Measurements from ENCODE around the gene HBEGF.

Gene HBEGF, protein sequence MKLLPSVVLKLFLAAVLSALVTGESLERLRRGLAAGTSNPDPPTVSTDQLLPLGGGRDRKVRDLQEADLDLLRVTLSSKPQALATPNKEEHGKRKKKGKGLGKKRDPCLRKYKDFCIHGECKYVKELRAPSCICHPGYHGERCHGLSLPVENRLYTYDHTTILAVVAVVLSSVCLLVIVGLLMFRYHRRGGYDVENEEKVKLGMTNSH

GRCh38 chr5:140346348-140347221, at the start of gene HBEGF:
Gene HBEGF (minus strand): TSS chr5:140346603. CDS start chr5:140346328, 275 bp downstream.
- Mint-ChIP-seq H3K36me3 (ENCODE audit: insufficient read depth) (peaks cover 2% of the 10 kb centered on the region), H3K4me3 (peak within 1 kb of the TSS; percentile 67), H3K9me3 (no peaks in the 10 kb centered on the region), H3K27me3 (peaks cover 43% of the 10 kb centered on the region), H3K4me1 (peaks cover 26% of the 10 kb centered on the region), H3K27ac (ENCODE audit: low read depth) (no peak within 1 kb of the TSS)
- DNase-seq (ENCODE audit: low spot score in 2 of 2) (no peak), ATAC-seq (replicated peaks; ENCODE audit: extremely low read depth, poor library complexity, severe bottlenecking) (peak; percentile 59)

- no peaks in the 10 kb centered on the region for H3K36me3 Mint-ChIP-seq (ENCODE audit: insufficient read depth)
- H3K4me3 Mint-ChIP-seq, result no peak overlapping the region
- no peak overlapping the region for H3K27ac Mint-ChIP-seq (ENCODE audit: low read depth)
- H3K9me3 Mint-ChIP-seq, result no peaks in the 10 kb centered on the region
- no peaks in the 10 kb centered on the region for H3K27me3 Mint-ChIP-seq
- no peak for ATAC-seq (replicated peaks; ENCODE audit: extremely low read depth, poor library complexity, severe bottlenecking)
- H3K4me1 Mint-ChIP-seq, result no peaks in the 10 kb centered on the region
- DNase-seq (ENCODE audit: low spot score in 2 of 2), result no peak
Observed at GRCh38 chr5:140393738-140394137, 47.3 kb upstream of the HBEGF start.

GRCh38 chr5:140391732-140392131, 45.3 kb upstream of the HBEGF start:
- Mint-ChIP-seq H3K9me3 (no peaks in the 10 kb centered on the region), H3K36me3 (ENCODE audit: insufficient read depth) (no peaks in the 10 kb centered on the region), H3K4me1 (no peaks in the 10 kb centered on the region), H3K4me3 (no peak overlapping the region), H3K27ac (ENCODE audit: low read depth) (no peak overlapping the region), H3K27me3 (no peaks in the 10 kb centered on the region)
- DNase-seq (ENCODE audit: low spot score in 2 of 2) (no peak), ATAC-seq (replicated peaks; ENCODE audit: extremely low read depth, poor library complexity, severe bottlenecking) (no peak)

GRCh38 chr5:140391312-140391711, 44.9 kb upstream of the HBEGF start:
- H3K27me3 Mint-ChIP-seq, result no peaks in the 10 kb centered on the region
- no peaks in the 10 kb centered on the region for H3K36me3 Mint-ChIP-seq (ENCODE audit: insufficient read depth)
- no peak for DNase-seq (ENCODE audit: low spot score in 2 of 2)
- no peak overlapping the region for H3K27ac Mint-ChIP-seq (ENCODE audit: low read depth)
- H3K9me3 Mint-ChIP-seq, result no peaks in the 10 kb centered on the region
- no peak overlapping the region for H3K4me3 Mint-ChIP-seq
- no peak for ATAC-seq (replicated peaks; ENCODE audit: extremely low read depth, poor library complexity, severe bottlenecking)
- H3K4me1 Mint-ChIP-seq, result no peaks in the 10 kb centered on the region

DNA sequence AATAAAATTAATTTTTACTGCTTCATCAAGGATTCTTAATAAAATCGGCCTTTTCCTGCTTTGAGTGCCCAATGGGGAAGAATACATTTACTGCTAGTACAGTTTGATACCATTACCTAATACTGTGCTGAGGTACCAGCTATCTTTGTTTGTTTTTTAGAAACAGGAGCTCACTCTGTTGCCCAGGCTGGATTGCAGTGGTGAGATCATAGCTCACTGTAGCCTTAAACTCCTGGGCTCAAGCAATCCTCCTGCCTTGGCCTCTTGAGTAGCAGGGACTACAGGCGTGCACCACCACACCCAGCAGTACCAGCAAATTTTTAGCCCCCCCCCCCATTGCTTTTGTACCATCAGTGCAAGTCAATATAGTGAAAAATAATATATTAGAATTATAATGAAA, 41.6 kb upstream of the HBEGF start:
- Mint-ChIP-seq H3K27me3 (no peaks in the 10 kb centered on the region), H3K27ac (ENCODE audit: low read depth) (no peak overlapping the region), H3K4me3 (no peak overlapping the region), H3K9me3 (no peaks in the 10 kb centered on the region), H3K36me3 (ENCODE audit: insufficient read depth) (peaks cover 1% of the 10 kb centered on the region), H3K4me1 (no peaks in the 10 kb centered on the region)
- DNase-seq (ENCODE audit: low spot score in 2 of 2) (no peak), ATAC-seq (replicated peaks; ENCODE audit: extremely low read depth, poor library complexity, severe bottlenecking) (no peak)

DNA sequence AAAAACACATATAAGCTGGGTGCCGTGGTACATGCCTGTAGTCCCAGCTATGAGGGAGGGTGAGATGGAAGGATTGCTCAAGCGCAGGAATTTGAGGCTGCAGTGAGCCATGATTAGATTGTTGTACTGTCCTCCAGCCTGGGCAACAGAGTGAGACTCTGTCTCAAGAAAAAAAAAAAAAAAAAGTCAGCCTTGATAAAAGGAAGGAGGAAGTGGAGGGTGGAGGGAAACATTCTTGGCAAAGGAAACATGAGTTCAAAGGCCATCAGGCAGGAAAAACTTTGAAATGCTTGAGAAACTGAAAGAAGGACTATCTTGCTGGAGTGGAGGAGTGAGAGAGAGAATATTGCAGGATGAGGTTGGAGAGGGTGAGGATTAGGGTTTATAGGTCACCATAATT, 36.9 kb upstream of the HBEGF start:
- ATAC-seq (replicated peaks; ENCODE audit: extremely low read depth, poor library complexity, severe bottlenecking), result no peak
- no peak for DNase-seq (ENCODE audit: low spot score in 2 of 2)
- H3K27me3 Mint-ChIP-seq, result no peaks in the 10 kb centered on the region
- peaks cover 1% of the 10 kb centered on the region for H3K36me3 Mint-ChIP-seq (ENCODE audit: insufficient read depth)
- H3K4me3 Mint-ChIP-seq, result no peak overlapping the region
- H3K9me3 Mint-ChIP-seq, result no peaks in the 10 kb centered on the region
- no peak overlapping the region for H3K27ac Mint-ChIP-seq (ENCODE audit: low read depth)
- no peaks in the 10 kb centered on the region for H3K4me1 Mint-ChIP-seq

- Mint-ChIP-seq H3K4me1 (no peaks in the 10 kb centered on the region), H3K9me3 (no peaks in the 10 kb centered on the region), H3K4me3 (no peak overlapping the region), H3K36me3 (ENCODE audit: insufficient read depth) (peaks cover 1% of the 10 kb centered on the region), H3K27ac (ENCODE audit: low read depth) (no peak overlapping the region), H3K27me3 (no peaks in the 10 kb centered on the region)
- DNase-seq (ENCODE audit: low spot score in 2 of 2) (no peak), ATAC-seq (replicated peaks; ENCODE audit: extremely low read depth, poor library complexity, severe bottlenecking) (no peak)
Observed at GRCh38 chr5:140382866-140383265, 36.5 kb upstream of the HBEGF start.

DNA sequence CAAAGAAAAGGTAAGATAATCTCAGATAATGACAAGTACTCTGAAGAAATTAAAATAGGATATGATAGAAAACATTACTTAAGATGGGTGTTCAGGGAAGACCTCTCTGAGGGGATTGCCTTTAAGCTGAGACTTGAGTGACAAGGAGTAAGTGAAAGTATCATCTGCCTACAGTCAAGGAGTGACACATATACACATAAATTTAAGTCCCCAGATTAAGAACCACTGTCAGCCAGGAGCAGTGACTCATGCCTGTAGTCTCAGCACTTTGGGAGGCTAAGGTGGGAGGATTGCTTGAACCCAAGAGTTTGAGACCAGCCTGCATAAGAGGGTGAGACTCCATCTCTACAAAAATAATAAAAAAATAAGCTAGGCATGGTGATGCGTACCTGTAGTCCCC, 35.6 kb upstream of the HBEGF start:
- no peaks in the 10 kb centered on the region for H3K27me3 Mint-ChIP-seq
- H3K36me3 Mint-ChIP-seq (ENCODE audit: insufficient read depth), result peaks cover 1% of the 10 kb centered on the region
- H3K4me1 Mint-ChIP-seq, result no peaks in the 10 kb centered on the region
- ATAC-seq (replicated peaks; ENCODE audit: extremely low read depth, poor library complexity, severe bottlenecking), result no peak
- H3K4me3 Mint-ChIP-seq, result no peak overlapping the region
- no peak overlapping the region for H3K27ac Mint-ChIP-seq (ENCODE audit: low read depth)
- no peaks in the 10 kb centered on the region for H3K9me3 Mint-ChIP-seq
- DNase-seq (ENCODE audit: low spot score in 2 of 2), result no peak

DNA sequence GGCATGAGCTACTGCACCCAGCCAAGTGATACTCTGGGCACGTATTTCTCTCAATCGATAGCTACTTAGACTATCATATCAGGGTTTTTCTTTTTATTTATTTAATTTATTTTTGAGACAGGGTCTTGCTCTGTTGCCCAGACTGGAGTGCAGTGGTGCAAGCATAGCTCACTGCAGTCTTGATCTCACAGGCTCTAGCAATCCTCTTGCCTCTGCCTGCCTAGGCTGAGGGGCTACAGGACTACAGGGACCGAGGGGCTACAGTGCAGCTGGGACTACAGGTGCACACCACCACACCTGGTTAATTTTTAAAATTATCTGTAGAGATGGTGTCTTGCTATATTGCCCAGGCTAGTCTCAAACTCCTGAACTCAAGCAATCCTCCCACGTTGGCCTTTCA, 34.9 kb upstream of the HBEGF start:
- no peak overlapping the region for H3K4me3 Mint-ChIP-seq

GRCh38 chr5:140372971-140373487, 26.6 kb upstream of the HBEGF start:
- Mint-ChIP-seq H3K9me3 (no peaks in the 10 kb centered on the region), H3K27ac (ENCODE audit: low read depth) (no peak overlapping the region), H3K27me3 (no peaks in the 10 kb centered on the region)

More for the DNA sequence above, 34.9 kb upstream of the HBEGF start:
- DNase-seq (ENCODE audit: low spot score in 2 of 2) (no peak), ATAC-seq (replicated peaks; ENCODE audit: extremely low read depth, poor library complexity, severe bottlenecking) (no peak)
- H3K4me1 Mint-ChIP-seq, result no peaks in the 10 kb centered on the region
- no peaks in the 10 kb centered on the region for H3K27me3 Mint-ChIP-seq
- no peak overlapping the region for H3K27ac Mint-ChIP-seq (ENCODE audit: low read depth)
- H3K9me3 Mint-ChIP-seq, result no peaks in the 10 kb centered on the region
- peaks cover 1% of the 10 kb centered on the region for H3K36me3 Mint-ChIP-seq (ENCODE audit: insufficient read depth)

DNA sequence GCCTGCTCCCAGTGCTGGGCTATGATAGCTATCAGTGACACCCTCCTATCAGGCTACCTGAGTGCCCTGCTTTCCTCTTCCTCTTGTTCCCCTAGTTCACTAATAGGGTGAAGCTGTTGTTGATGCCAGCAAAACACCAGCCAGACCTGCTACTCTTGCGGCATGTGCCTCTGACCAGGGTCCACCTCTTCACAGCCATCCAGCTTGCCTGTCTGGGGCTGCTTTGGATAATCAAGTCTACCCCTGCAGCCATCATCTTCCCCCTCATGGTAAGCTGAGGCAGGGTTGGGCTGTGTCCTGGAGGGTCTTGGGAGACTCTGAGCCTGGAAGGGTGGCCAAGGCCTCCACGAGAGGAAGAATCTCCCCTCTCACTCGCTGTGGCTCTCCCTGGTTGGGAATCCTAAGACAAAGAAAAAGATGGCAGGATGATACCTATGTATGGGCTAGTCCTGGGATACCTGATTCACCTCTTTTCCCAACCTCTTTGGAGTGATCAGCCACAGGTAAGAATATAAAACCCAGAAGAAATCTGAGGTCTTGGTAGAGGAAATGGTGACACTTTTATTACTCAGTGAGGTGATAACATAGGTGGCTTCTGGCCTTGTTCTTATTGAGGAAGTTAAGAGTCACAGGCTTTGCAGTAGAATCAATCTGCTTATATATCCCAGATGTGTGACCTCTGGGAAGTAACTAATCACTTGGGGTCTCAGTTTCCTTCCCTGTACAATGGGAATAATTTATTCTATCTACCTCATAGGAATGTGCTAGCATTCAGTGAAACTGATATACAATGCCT, 25.2 kb upstream of the HBEGF start:
- no peak overlapping the region for H3K4me3 Mint-ChIP-seq
- no peaks in the 10 kb centered on the region for H3K27me3 Mint-ChIP-seq
- H3K36me3 Mint-ChIP-seq (ENCODE audit: insufficient read depth), result no peaks in the 10 kb centered on the region
- H3K27ac Mint-ChIP-seq (ENCODE audit: low read depth), result no peak overlapping the region
- no peaks in the 10 kb centered on the region for H3K4me1 Mint-ChIP-seq
- DNase-seq (ENCODE audit: low spot score in 2 of 2) (no peak), ATAC-seq (replicated peaks; ENCODE audit: extremely low read depth, poor library complexity, severe bottlenecking) (no peak)
- no peaks in the 10 kb centered on the region for H3K9me3 Mint-ChIP-seq

More at GRCh38 chr5:140372971-140373487, 26.6 kb upstream of the HBEGF start:
- DNase-seq (ENCODE audit: low spot score in 2 of 2), result no peak
- no peak overlapping the region for H3K4me3 Mint-ChIP-seq
- H3K36me3 Mint-ChIP-seq (ENCODE audit: insufficient read depth), result no peaks in the 10 kb centered on the region
- ATAC-seq (replicated peaks; ENCODE audit: extremely low read depth, poor library complexity, severe bottlenecking), result no peak
- H3K4me1 Mint-ChIP-seq, result no peaks in the 10 kb centered on the region

DNA sequence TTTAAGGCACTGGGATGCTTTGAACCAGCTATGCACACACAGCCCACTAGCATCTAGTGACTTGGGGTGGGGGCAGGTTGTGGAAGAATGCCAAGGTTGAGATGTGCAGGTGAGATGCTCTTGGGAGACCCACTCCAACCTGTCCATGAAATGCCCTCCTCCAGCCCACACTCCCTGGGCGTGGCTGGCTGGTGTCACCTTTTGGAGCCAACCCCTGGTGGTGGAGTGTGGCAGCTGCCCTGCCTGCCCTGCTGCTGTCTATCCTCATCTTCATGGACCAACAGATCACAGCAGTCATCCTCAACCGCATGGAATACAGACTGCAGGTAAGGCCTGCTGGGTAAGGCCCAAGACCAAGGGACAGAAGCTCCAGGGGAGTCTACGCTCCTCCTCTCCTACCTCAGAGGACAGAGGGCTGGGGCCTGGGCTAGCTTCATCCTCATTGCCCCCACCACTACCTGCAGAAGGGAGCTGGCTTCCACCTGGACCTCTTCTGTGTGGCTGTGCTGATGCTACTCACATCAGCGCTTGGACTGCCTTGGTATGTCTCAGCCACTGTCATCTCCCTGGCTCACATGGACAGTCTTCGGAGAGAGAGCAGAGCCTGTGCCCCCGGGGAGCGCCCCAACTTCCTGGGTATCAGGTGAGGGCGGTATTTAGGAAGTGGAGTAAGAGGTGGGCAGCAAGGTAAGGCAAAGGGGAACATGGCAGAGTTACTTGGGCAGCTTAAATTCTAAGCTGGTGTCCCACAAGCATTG, 21.0 kb upstream of the HBEGF start:
- Mint-ChIP-seq H3K27ac (ENCODE audit: low read depth) (no peak overlapping the region), H3K27me3 (no peaks in the 10 kb centered on the region), H3K4me3 (no peak overlapping the region), H3K4me1 (peaks cover 6% of the 10 kb centered on the region), H3K36me3 (ENCODE audit: insufficient read depth) (no peaks in the 10 kb centered on the region), H3K9me3 (no peaks in the 10 kb centered on the region)
- DNase-seq (ENCODE audit: low spot score in 2 of 2), result no peak
- ATAC-seq (replicated peaks; ENCODE audit: extremely low read depth, poor library complexity, severe bottlenecking), result no peak
